NCI-H82 (cell line): ENCODE data around the gene USP46.

ENCODE experiments used
- DNase-seq: peaks from one replicate; lab custom pipeline; 2025; lab: John Stamatoyannopoulos, UW

The USP46 gene, protein sequence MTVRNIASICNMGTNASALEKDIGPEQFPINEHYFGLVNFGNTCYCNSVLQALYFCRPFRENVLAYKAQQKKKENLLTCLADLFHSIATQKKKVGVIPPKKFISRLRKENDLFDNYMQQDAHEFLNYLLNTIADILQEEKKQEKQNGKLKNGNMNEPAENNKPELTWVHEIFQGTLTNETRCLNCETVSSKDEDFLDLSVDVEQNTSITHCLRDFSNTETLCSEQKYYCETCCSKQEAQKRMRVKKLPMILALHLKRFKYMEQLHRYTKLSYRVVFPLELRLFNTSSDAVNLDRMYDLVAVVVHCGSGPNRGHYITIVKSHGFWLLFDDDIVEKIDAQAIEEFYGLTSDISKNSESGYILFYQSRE

DNA sequence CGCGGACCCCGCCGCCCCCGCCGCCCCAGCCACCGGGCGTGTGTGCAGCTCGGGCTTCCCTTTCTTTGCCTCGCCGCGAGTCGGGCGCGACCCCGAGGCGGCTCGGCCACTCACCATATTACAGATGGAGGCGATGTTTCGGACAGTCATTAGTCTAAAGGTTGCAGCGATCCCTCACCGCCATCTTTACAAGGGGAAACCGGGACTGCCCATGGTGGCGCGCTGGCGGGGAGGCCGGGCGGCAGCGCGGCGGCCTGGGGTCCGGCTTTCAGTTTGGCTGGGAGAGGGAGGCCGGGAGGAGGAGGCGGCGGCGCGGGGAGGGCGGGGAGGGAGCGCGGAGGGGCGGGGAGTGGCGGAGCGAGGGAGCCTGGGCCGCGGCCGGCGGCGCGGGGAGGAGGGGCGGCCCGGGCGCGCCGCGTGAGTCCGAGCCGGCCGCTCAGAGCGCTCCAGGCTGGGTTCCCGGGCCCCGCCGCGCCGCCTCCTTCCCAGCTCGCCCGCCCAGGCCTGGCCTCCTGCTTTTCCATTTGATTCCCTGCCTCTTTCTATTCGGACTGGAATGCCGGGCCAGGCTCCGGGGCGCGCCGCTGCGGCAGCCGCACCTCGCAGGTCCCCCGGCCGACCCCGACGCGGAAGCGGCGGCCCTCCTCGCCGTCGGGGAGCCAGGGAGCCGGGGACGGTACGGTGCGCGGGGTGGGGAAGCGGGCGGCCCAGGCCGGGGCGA, at the start of gene USP46:
Gene USP46, minus strand, starts transcription at position 301 of the 721 bp plus-strand sequence. Its CDS starts 151 bp downstream, at position 150.
- peak; percentile 32 for DNase-seq

- no peak for DNase-seq
These were observed 45.6 kb upstream of the USP46 start for GRCh38 chr4:52704661-52705060.

GRCh38 chr4:52704133-52704532, 45.0 kb upstream of the USP46 start:
- no peak for DNase-seq

- DNase-seq, result no peak
These were observed 42.1 kb upstream of the USP46 start for GRCh38 chr4:52701207-52701606.

DNA sequence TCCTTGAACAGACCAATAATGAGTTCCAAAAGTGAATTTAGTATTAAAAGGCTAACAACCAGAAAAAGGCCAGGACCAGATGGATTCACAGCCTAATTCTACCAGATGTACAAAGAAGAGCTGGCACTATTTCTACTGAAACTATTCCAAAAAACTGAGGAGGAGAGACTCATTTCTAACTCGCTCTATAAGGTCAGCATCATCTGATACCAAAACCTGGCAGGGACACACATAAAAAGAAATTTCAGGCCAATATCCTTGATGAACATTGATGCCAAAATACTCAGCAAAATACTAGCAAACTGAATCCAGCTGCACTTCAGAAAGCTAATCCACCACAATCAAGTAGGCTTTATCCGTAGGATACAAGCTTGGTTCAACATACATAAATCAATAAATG, 35.8 kb upstream of the USP46 start:
- DNase-seq, result no peak

DNA sequence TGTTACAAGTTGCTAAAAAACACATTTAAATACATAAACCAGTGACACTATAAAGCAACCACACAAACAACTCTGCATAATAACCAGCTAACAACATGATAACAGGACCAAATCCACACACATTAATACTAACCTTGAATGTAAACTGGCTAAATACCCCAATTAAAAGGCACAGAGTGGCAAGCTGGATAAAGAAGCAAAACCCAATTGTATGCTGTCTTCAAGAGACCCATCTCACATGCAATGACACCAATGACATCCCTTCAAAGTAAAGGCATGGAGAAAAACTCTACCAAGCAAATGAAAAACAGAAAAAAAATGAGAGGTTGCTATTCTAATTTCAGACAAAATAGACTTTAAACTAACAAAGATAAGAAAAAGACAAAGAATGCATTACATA, 34.4 kb upstream of the USP46 start:
- no peak for DNase-seq

DNA sequence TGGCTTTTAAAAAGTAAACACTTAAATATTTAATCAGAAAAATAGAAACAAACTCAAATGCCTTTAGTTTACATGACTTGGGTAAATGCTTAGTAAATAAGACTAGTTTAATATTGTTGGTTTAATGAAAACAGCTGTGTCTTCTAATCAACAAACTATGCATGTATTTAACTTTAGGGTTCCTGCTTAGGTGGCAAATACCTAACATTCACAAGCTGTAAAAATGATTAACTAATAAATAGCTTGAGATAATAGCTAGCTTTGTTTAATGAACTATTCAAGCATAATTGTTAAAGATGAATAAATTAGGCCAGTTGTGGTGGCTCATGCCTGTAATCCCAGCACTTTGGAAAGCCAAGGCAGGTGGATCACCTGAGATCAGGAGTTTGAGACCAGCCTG, 30.0 kb upstream of the USP46 start:
- no peak for DNase-seq

GRCh38 chr4:52687696-52688095, 28.6 kb upstream of the USP46 start:
- DNase-seq, result no peak

GRCh38 chr4:52685316-52685715, 26.2 kb upstream of the USP46 start:
- DNase-seq, result no peak

DNA sequence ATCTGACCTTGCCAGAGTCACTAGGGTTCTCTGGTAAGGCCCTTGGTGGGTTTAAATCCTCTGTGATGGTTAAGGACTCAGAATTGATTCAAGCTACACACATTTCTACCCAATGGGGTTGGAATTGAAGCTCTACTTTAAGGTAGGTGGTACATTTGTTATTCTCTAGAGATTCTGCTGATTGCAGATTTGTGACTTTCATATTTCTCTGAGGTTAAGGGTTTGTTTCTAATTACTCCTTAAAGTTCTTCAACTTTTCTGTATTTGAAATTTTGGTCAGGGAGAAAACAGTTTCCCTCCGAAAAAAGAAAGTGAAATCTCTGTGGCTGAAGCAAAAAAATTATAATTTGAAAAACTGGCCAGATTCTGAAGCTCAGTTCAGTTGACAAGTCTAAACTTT, 25.8 kb upstream of the USP46 start:
- no peak for DNase-seq

DNA sequence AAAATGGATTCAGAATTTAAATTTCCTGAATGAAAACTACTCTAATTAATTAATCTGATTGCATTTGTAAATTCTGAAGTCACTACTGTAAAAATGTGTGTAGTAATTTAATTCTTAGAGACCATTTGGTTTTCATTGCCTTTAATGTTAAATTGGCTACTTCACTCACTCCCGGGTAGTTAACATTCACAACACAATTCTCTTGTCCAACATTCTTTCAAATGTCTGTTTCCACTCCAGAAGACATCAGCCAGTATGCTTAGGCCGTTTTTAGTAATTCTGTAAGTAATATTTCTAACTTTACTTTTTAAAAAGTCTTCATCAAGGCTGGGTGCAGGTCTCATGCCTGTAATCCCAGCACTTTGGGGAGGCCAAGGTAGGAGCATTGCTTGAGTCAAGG, 21.3 kb upstream of the USP46 start:
- DNase-seq, result no peak

GRCh38 chr4:52676536-52676935, 17.4 kb upstream of the USP46 start:
- no peak for DNase-seq

GRCh38 chr4:52675111-52675510, 16.0 kb upstream of the USP46 start:
- no peak for DNase-seq

- DNase-seq, result no peak
These were observed 11.6 kb upstream of the USP46 start for GRCh38 chr4:52670739-52671138.

DNA sequence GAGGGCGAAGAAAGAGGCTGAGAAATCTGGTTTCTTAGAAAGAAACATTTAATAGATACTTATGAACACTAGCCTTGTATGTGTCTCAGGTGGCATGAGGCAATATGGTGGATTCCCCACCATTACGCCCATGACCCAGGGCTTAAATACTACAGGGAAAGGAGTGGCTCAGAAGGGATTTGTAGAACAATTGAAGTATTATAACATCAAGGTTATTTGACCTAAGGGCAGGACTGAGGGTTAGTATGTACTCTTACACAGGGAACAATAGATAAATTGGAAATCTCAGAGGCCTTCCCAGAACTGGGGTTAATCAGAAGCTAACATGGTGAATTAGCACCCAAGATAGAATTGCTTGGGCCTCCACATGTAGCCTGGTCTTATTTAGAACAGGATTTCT, 11.0 kb upstream of the USP46 start:
- DNase-seq, result no peak

GRCh38 chr4:52665592-52665991, 6.5 kb upstream of the USP46 start:
- no peak for DNase-seq

DNA sequence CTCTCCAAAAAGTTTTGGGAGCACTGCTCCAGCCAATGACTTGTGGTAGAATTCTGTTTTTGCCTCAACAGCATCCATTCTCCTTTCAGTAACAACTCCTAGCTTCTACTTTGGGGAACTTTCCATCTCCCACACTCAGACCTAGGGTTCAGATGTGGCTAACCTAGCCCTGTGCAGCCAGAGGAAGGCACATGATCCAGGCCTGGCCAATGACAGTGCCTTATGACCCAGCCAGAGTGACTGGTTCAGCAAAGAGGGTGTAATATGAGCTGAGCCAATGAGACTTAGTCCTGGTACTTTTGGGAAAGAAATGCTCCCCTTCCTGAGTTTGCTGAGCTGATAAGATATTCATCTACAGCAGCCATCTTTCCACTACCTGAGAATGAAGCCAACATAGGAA, 5.4 kb upstream of the USP46 start:
- DNase-seq, result no peak

GRCh38 chr4:52661966-52662690, 3.0 kb upstream of the USP46 start:
- no peak for DNase-seq

DNA sequence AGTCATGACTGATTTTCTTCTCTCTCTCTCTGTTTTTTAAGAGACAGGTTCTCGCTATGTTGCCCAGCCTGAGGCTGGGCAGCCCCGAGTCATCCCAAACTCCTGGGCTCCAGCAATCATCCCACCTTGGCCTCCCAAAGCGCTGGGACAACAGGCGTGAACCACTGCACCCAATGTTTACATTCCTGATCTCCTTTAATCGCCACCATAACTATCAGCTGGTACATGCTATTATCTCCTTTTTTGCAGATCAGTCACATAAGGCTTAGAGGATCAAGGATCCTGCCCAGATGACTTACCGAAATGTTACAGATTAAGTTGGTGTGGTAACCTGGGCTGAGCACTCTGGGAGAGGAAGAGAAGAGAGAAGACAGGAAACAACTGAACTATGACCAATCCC, 1.5 kb upstream of the USP46 start:
- peak; percentile 55 for DNase-seq

DNA sequence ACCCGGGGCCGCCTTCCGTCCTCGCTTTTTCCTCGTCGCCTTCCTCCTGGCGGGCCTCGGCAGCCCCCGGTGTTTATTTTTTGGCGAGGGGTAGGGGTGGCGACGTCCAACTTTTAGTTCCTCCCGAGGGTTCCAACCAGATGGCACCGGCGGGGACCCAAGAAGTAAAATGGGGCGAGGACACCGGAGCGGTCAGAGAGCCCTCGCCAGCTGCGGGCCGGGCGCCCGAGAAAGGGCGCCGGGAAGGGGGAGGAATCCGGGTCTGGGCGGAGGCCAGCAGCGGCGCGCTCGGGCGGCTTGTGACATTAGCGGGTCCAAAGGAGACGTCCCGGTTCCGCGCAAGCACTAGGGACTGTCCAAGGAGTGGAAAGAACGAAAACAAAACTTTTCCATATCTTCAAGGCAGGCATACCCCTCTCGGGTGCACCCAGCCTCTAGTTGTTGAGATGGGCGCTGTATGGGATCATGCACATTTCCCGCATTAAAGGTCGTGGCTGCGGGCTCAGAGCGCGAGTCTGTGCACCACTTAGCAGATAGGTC, 691 bp upstream of the USP46 start:
- peak; percentile 2 for DNase-seq

DNA sequence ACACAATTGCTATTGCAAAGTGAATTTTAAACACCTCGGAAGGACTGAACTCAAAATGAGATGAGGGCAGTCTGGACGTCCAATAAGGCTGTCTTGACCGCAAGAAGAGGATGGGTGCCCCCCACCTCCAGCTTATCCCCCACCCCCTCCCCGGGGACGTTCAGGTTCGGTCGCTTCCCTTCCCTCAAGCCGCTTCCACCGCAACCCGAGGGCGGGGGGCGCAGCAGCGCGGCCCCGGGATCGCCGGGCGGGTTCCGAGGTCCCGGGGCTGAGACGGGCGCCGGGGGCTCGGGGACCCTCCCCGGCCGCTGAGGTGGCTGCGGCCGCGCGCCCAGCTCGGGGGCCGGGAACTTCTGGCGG, 480 bp downstream of the USP46 start:
- no peak for DNase-seq

DNA sequence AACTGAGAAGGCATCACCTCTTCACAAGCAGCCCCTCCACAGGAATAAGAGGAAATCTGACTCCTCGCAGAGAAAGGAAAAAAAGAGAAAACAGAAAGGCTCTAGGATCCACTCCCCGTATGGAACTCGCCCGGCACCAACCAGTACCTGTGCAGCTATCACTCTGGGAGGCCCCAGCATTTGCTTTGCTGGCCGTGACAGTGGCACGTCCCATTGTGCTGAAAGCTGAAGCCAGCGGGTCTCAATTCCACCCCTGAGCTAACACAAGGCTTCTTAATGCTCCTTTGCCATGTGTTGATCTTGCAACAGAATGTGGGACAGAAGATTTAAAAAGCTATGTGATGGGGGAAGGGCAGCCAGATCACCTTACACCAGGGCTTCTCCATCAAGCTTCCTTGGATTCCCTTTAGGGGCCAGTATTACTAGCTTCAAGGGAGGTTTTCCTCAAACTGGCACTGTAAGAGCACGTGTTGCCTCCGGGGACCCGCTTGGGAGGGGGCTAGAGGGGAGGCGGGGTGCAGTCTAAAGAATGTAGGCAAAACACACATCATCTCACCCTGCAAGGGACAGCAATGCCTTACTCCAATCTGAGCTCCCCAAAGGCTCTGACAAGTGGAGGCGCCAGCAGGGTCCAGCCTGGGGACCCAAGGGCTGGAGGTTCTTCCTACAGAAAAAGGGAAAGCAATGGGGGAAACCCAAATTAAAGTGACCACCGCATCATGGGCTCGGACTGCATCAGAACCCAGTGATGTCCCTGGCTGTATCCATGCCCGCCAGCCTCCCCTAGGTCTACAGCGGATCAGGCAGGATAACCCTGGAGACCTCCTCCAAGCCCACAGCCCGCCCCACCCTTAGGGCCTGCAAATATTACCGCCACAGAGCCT, 1.2 kb downstream of the USP46 start:
- peak; percentile 24 for DNase-seq
